ENCODE data around the gene CFDP1.

Gene CFDP1

GRCh38 chr16:75264999-75265910 lies 168.0 kb downstream of the CFDP1 start:
- no peak for DNase-seq (ENCODE audit: low spot score)

- no peak for DNase-seq (ENCODE audit: low spot score)
Observed at GRCh38 chr16:75264457-75264998, 168.8 kb downstream of the CFDP1 start.

DNA sequence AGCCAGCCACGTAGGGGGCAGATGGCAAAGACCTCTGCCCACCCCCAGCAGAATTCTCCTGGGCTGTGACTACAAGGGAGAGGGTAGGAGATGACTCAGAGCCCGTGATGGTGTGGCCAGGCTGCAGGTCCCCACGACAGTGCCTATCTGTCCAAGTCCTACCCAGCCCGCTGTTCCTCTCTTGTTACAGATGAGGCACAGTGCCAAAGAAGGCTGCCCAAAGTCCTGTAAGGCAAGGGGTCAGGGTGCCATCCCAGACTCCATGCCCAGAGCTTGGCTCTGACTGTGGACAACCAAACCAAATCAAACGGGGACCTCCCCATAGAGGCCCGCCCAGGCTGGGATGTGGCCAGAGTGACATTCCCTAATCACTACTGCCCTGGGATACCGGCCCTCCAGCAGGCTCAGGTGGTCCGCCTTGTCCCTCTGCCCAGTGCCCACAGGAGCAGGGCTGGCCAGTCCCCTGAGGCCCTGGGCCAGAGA lies 169.3 kb downstream of the CFDP1 start:
- DNase-seq (ENCODE audit: low spot score), result no peak

GRCh38 chr16:75263291-75263962 lies 169.9 kb downstream of the CFDP1 start:
- DNase-seq (ENCODE audit: low spot score), result no peak

- DNase-seq (ENCODE audit: low spot score), result no peak
Observed at GRCh38 chr16:75262800-75263127, 170.5 kb downstream of the CFDP1 start.

DNA sequence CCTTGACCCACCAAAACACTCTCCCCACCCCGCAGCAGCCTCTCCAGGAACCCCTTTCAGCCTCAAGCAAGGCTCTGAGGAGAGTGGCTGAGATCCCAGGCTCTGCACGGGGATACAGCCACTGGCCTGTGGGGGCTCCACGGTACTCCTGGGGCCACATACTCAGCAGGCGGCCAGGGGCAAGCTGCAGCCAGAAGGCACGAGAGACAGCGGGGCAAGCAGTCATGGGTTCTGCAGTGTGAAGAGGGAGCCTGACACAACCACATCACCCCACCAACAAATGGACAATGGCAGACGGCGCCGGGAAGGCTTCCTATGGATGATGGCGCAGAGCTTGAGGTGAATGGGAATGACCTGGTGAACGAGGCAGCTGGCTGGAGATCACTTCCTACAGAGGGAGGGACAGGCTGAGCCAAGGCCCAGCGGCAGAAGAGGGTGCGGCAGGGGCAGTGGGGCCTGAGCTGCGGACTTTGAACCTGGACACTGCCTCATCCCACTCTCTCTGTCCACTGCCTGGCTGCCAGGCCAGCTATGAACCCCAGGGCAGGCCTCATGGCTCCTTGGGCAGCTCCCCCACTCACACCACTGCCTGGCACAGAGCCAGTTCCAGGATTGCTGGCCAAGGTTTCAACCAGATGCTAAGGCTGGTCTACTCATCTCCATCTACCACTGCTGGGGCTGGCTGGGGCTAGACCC lies 171.1 kb downstream of the CFDP1 start:
- no peak for DNase-seq (ENCODE audit: low spot score)

- DNase-seq (ENCODE audit: low spot score), result no peak
Observed at GRCh38 chr16:75261590-75262078, 171.7 kb downstream of the CFDP1 start.

DNA sequence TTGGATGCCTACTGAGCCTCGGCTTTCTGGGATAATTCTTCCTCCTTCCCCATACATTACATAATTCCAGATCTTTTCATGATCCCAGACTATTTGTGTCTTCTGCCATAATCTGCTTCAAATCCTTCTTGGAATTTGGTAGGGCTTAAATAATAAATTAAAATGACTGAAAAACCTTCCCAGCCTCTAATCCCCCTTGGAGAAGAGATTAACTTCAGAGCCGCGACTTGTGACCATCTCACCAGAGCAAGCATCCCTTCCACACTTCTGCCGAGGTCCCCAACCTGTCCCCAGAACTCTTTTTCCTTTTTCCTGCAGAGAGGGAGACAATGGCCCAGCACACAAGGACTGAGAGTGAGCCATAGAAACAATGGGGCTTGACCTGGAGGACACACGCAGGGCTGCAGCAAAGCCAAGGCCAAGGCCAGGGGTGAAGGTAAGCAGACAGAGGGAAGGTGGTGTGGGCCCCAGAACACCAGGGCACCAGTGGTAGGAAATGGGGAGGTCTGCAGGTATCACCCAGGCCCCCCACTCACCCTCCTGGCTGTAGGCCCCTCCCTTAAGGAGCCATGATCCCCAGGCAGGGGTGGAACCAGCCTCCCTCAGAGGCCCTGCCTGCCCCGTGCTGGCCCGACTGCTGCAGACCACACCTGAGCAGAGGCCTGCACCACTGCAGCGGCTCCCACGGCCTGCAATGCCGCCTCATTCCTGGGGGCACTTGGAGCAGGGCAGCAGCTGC lies 172.3 kb downstream of the CFDP1 start:
- DNase-seq (ENCODE audit: low spot score), result no peak

DNA sequence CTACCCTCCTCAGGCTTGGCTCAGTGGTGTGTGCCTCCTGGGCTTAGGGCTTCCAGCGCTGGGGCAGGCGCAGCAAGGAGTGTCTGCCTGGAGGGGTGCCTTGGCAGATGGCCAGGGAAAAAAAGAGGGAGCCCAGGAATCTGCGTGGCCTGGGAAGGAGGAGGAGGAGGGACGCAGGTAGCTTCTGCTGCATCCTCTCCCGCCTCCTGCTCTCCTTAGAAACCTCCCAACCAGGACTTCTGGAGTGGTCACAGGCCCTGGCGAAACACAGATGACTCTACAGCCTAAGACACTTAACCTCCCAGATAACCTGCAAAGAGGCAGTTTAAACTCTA lies 174.5 kb downstream of the CFDP1 start:
- no peak for DNase-seq (ENCODE audit: low spot score)

GRCh38 chr16:75257886-75258806 lies 175.2 kb downstream of the CFDP1 start:
- DNase-seq (ENCODE audit: low spot score), result no peak

- DNase-seq (ENCODE audit: low spot score), result no peak
Observed at GRCh38 chr16:75256696-75257343, 176.5 kb downstream of the CFDP1 start.

DNA sequence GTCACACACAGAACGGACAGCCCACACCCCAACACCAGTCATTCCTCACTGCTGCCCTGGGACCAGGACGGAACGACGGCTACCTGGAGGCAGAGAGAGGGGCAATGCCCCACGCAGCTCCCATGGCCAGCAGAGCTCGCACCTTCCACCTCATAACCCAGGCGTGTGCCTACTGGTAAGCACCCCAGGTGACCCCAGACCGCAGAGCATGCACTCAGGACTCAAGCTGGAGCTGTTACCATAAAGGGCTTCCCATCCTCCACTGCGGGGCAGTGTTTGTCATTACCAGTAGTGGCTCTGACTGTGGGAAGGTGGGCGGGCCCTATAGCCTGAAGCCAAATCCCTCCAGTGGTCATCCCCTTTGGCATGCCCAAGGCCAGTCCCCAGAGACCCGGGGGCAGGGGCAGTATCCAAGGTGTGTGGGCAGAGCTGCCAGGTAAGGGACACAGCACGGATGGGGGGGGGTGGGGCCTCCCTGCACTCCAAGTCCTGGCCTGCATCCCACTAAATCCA lies 177.2 kb downstream of the CFDP1 start:
- DNase-seq (ENCODE audit: low spot score), result no peak

- DNase-seq (ENCODE audit: low spot score), result no peak
Observed at GRCh38 chr16:75254359-75254837, 178.9 kb downstream of the CFDP1 start.

DNA sequence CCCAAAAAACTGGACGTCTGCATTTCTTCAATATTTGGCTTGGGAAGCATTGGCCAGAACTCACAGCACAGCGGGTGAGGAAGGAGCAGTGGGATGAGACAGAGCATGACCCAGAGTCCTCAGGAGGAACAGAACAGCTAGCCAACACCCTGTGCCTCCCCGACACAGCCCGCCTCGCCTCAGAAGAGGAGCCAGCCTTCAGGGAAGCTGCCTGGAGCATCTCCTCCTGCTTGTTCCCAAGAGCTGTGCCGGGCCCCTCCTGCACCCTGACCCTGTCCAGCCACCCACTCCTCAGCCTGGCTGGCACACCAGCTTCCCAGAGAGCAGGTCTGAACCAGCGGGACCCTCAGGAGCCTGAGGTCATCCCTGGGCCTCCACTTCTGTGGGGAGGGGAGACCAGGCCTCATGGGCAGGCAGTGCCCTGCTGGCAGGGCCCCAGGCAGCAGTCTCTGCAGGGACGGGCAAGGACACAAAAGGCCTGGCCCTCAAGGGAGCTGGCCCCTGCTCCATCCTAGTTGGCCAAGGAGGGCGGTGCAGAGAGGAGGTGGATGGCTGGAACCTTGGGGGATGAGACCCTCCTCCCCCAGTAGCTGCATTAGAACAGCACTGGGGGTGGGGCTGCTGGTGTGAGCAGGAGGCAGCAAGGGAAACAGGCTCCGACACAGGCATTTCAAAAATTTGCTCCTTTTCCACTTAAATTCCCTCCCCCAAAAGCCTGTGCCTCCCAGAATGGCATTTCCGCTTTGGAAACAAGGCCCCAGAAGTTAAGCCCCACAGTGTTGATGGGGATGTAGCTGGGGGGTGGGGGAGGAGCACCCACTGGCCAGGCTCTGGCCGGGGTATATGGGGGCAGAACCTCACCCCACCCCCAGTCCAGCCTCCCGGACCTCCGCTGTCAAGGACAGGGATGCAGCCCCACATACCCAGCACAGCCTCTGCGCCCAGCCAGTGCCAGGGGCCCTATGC lies 180.1 kb downstream of the CFDP1 start:
- no peak for DNase-seq (ENCODE audit: low spot score)

DNA sequence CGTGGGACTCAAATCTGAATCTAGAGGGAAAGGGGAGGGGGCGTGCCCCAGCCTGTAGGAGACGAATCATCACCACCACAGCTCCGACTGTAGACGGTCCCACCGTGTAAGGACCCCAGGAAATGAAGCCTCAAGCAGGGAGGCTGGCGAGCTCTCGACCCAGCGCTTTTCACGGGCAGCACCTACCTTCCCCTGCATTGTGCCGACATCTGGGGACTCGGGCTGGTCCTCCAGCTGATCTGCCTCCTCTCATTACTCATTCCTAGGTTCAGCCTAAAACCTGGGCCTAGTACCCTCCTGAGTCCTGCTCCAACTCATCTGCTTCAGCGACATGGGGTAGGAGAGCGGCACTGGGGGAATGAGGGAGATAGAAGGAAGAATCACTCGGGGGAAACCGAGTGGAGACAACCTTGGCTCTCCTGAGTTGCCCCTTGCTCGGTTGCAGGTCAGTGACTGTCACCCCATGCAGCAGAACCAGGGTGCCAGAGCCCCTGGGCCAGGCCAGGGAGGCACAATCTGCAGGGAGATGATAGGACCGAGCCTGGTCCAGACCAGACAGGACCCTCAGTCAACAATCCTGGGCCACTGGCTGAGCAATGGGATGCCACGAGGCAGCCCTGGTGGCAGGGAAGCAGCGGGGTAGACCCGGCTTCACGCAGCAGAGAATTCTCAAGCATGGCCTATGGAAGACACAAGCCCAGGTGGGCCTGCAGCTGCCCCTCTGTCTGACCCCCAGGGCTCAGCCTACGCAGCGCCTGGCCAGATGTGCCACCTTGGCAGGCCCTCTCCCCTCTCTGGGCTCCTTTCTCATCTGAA lies 181.0 kb downstream of the CFDP1 start:
- DNase-seq (ENCODE audit: low spot score), result no peak

- no peak for DNase-seq (ENCODE audit: low spot score)
Observed at GRCh38 chr16:75251280-75252048, 181.8 kb downstream of the CFDP1 start, which contains the start of gene BCAR1. Gene BCAR1, minus strand, starts transcription at chr16:75251624. Its CDS starts 142 bp downstream, at chr16:75251482.

- no peak for DNase-seq (ENCODE audit: low spot score)
Observed at GRCh38 chr16:75250809-75251279, 182.5 kb downstream of the CFDP1 start.

Measured in hematopoietic multipotent progenitor cell treated with erythropoietin and hydrocortisone succinate and interleukin-3 and kit ligand, for 15 days (in vitro differentiated cells).